Measurements from ENCODE around the gene TNC.

- TF ChIP-seq, protein P1, sequence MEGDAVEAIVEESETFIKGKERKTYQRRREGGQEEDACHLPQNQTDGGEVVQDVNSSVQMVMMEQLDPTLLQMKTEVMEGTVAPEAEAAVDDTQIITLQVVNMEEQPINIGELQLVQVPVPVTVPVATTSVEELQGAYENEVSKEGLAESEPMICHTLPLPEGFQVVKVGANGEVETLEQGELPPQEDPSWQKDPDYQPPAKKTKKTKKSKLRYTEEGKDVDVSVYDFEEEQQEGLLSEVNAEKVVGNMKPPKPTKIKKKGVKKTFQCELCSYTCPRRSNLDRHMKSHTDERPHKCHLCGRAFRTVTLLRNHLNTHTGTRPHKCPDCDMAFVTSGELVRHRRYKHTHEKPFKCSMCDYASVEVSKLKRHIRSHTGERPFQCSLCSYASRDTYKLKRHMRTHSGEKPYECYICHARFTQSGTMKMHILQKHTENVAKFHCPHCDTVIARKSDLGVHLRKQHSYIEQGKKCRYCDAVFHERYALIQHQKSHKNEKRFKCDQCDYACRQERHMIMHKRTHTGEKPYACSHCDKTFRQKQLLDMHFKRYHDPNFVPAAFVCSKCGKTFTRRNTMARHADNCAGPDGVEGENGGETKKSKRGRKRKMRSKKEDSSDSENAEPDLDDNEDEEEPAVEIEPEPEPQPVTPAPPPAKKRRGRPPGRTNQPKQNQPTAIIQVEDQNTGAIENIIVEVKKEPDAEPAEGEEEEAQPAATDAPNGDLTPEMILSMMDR (IDR thresholded peaks at IDR 0.05) = no peak
- no peak for TF ChIP-seq POLR2A (IDR thresholded peaks at IDR 0.05)
These were observed 6.1 kb downstream of the TNC start for GRCh38 chr9:115111874-115112273.
